PC-9 (cell line): Measurements from ENCODE around the gene RAB40B. TPM values are rescaled to one million over a fixed set of nuclear protein-coding genes. Genes with fewer than 3 reads are reported as not detected.

Source experiments
- BruUV-seq: library from RNA; stranded (reverse); fragments of 400-500 nt; replicated peaks from 2 replicates; lab custom pipeline; 2021; lab: Mats Ljungman, UMichigan
- CTCF ChIA-PET: fragments of 300-600 bp; sonication (Branson Sonifier 250); formaldehyde crosslinking; loops from one replicate; lab custom pipeline; 2022; ENCODE audit warnings: antibody characterized with exemption; lab: Charles Lee
- POLR2A ChIA-PET: fragments of 300-600 bp; sonication (Branson Sonifier 250); formaldehyde crosslinking; loops from one replicate; lab custom pipeline; 2022; ENCODE audit warnings: antibody characterized with exemption; ENCODE audit not compliant: unreplicated experiment; lab: Charles Lee
- DNase-seq, 2 experiments: peaks; one replicate each; pipeline versions ENCODE4 v3.0.0 to v3.0.0-alpha.2; 2015 to 2022; ENCODE audit warnings: mixed read lengths in 1 of 2
- H2AFZ ChIP-seq: fragments of 200-600 bp; sonication (generic); 2 replicates; pipeline ENCODE4 v1.8.1; 2017; ENCODE audit warnings: antibody characterized with exemption
- H3F3A ChIP-seq: fragments of 200-600 bp; sonication (generic); 2 replicates; pipeline ENCODE4 v1.8.1; 2017; ENCODE audit warnings: antibody characterized with exemption, mild to moderate bottlenecking, low read depth; ENCODE audit not compliant: insufficient read depth
- H3K27ac ChIP-seq: fragments of 200-600 bp; sonication (generic); 2 replicates; pipeline ENCODE4 v1.6.1; 2016; ENCODE audit warnings: mixed run types
- H3K27me3 ChIP-seq: fragments of 200-600 bp; sonication (generic); 2 replicates; pipeline ENCODE4 v1.6.1; 2016; ENCODE audit warnings: low read depth, mixed run types; ENCODE audit not compliant: insufficient read depth
- H3K36me3 ChIP-seq: fragments of 200-600 bp; sonication (generic); 2 replicates; pipeline ENCODE4 v1.6.1; 2016; ENCODE audit warnings: low read depth, mixed run types
- H3K4me1 ChIP-seq: fragments of 200-600 bp; sonication (generic); replicated peaks from 2 replicates; pipeline ENCODE4 v1.6.1; 2016; ENCODE audit warnings: mixed run types; ENCODE audit not compliant: insufficient read depth
- H3K4me2 ChIP-seq: fragments of 200-600 bp; sonication (generic); 2 replicates; pipeline ENCODE4 v1.6.1; 2017; ENCODE audit warnings: mixed run types
- H3K4me3 ChIP-seq: fragments of 200-600 bp; sonication (generic); 2 replicates; pipeline ENCODE4 v1.6.1; 2016; ENCODE audit warnings: mixed run types
- H3K79me2 ChIP-seq: fragments of 200-600 bp; sonication (generic); 2 replicates; pipeline ENCODE4 v1.6.1; 2017; ENCODE audit warnings: low read depth, mixed run types
- H3K9me2 ChIP-seq: fragments of 200-600 bp; sonication (generic); 2 replicates; pipeline ENCODE4 v1.8.1; 2017; ENCODE audit warnings: mild to moderate bottlenecking; ENCODE audit not compliant: insufficient read depth
- H3K9me3 ChIP-seq: fragments of 200-600 bp; sonication (generic); 2 replicates; pipeline ENCODE4 v1.8.1; 2016; ENCODE audit warnings: low read depth; ENCODE audit not compliant: insufficient read depth
- H4K20me1 ChIP-seq: fragments of 200-600 bp; sonication (generic); 2 replicates; pipeline ENCODE4 v1.8.1; 2017; ENCODE audit not compliant: insufficient read depth
- CTCF ChIP-seq: fragments of 200-600 bp; sonication (generic); conservative IDR thresholded peaks from 2 replicates; pipeline ENCODE4 v1.6.1; 2017; ENCODE audit warnings: mixed run types, antibody characterized with exemption, mild to moderate bottlenecking, moderate library complexity
- EZH2 ChIP-seq: fragments of 200-600 bp; sonication (generic); IDR thresholded peaks from 2 replicates; pipeline ENCODE4 v1.8.0; 2017; ENCODE audit warnings: antibody characterized with exemption, low read depth
- intact Hi-C: fragments of 100-400 bp; cut with micrococcal nuclease; formaldehyde crosslinking; loops from one replicate; pipeline ENCODE4 v1.10.0; 2022; ENCODE audit not compliant: unreplicated experiment
- total RNA-seq: library from RNA; stranded (reverse); gene quantifications from 2 replicates; pipeline ENCODE4 v1.2.3, GENCODE V29; 2021

RAB40B gene
- total RNA-seq, 1 experiment from 2014 or later: 7.9 TPM

- no peaks in the 10 kb centered on the region for H3K27me3 ChIP-seq
- no peak overlapping the region for H3K4me3 ChIP-seq
- H3F3A ChIP-seq: peaks cover 9% of the 10 kb centered on the region; the same call in 1 of the 2 replicates
- H2AFZ ChIP-seq: no peak overlapping the region
- peak overlapping the region; percentile 47 for H3K4me2 ChIP-seq
- intact Hi-C loops: no loop called here
- H3K36me3 ChIP-seq: no peaks in the 10 kb centered on the region
- peaks cover 14% of the 10 kb centered on the region for H3K4me1 ChIP-seq
- ChIA-PET POLR2A (no interaction called here), CTCF (no interaction called here)
- H3K9me3 ChIP-seq: no peaks in the 10 kb centered on the region
- H3K79me2 ChIP-seq: no peaks in the 10 kb centered on the region
- peak overlapping the region; percentile 52; the same call in 1 of the 2 replicates for H3K27ac ChIP-seq
- no peaks in the 10 kb centered on the region for H3K9me2 ChIP-seq
- BruUV-seq: no TSS peak
- TF ChIP-seq CTCF (no peak), EZH2 (no peak)
- DNase-seq: no peak
- no peaks in the 10 kb centered on the region for H4K20me1 ChIP-seq
Observed at GRCh38 chr17:82653651-82654528, 44.6 kb downstream of the RAB40B start.

- Histone ChIP-seq H3K27me3 (no peaks in the 10 kb centered on the region), H3K36me3 (no peaks in the 10 kb centered on the region), H3K27ac (no peak overlapping the region), H4K20me1 (peaks cover 18% of the 10 kb centered on the region), H3K4me1 (peaks cover 14% of the 10 kb centered on the region), H3K4me3 (no peak overlapping the region), H3F3A (peaks cover 18% of the 10 kb centered on the region; the same call in 1 of the 2 replicates), H2AFZ (no peak overlapping the region), H3K9me2 (no peaks in the 10 kb centered on the region), H3K4me2 (no peak overlapping the region), H3K79me2 (peaks cover 22% of the 10 kb centered on the region), H3K9me3 (no peaks in the 10 kb centered on the region)
- BruUV-seq: no TSS peak
- intact Hi-C loops: no loop called here
- POLR2A ChIA-PET: interaction anchor here (0.7 kb wide), 1 partner anchor 524 kb away, joined by 8 read pairs; no protein-coding TSS in a partner anchor
- no peak for DNase-seq
- CTCF ChIA-PET: no interaction called here
- TF ChIP-seq CTCF (no peak), EZH2 (no peak)
Observed at GRCh38 chr17:82650723-82651122, 47.8 kb downstream of the RAB40B start.

GRCh38 chr17:82649501-82650261, 48.8 kb downstream of the RAB40B start:
- ChIA-PET CTCF (no interaction called here), POLR2A (no interaction called here)
- H3F3A ChIP-seq: peaks cover 13% of the 10 kb centered on the region; the same call in 1 of the 2 replicates
- no peak overlapping the region for H2AFZ ChIP-seq
- H3K4me1 ChIP-seq: peaks cover 6% of the 10 kb centered on the region; the same call in 1 of the 2 replicates
- H3K4me2 ChIP-seq: no peak overlapping the region
- intact Hi-C loops: loop anchor here (10.0 kb wide), 1 partner anchor 65 kb away; the partner anchor contains the start of gene FN3KRP
- no peak for DNase-seq
- no peaks in the 10 kb centered on the region for H3K9me2 ChIP-seq
- H3K36me3 ChIP-seq: no peaks in the 10 kb centered on the region
- H3K79me2 ChIP-seq: peaks cover 33% of the 10 kb centered on the region
- peaks cover 28% of the 10 kb centered on the region for H4K20me1 ChIP-seq
- no peaks in the 10 kb centered on the region for H3K9me3 ChIP-seq
- H3K4me3 ChIP-seq: no peak overlapping the region
- H3K27ac ChIP-seq: no peak overlapping the region
- BruUV-seq: no TSS peak
- TF ChIP-seq EZH2 (no peak), CTCF (no peak)
- H3K27me3 ChIP-seq: no peaks in the 10 kb centered on the region
